Activated naive CD4-positive, alpha-beta T cell treated with Interleukin-2 at 50 U/mL for 16 hours (primary cell): ENCODE data around the gene SUPT3H.
"Not testable (repeated sequence)": the region's sequence is repeated elsewhere in the genome, so short reads cannot be mapped to it uniquely, and the experiment has no call there.

Experiments used
- DNase-seq: peaks from one replicate; pipeline ENCODE4 v3.0.0-alpha.2; 2020

Gene SUPT3H

DNA sequence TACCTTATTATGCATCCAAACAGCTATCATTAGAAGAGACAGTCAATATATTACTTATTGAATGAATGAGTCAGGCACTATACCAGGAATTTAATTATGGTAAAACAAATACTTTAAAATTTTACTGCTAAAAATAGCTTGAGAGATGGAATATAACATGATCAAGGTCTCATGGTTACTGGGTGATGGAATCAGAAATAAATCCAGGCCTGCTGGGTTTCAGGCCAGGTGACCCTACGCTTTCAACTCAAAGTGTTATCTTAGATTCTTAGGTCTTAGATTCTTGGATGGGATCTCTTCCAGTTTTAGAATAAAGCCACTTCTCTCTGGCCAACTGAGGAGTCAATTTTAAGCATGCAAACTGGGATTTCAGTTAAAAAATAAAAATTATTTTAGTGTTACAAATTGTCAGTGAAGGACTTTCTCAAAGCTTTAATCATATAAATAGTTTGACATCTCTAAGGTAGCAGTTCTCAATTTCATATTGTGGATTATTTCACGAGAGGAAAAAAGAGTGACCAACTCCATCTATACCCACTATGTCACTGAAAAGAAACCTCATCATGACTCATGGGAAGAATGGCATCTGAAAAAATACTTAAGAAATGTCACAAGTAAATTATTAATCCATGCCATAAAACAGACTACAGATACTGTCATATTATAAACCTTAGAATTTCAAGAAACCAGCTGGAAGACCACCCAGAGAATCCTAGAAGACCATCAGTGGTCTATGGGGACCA lies 333.1 kb downstream of the SUPT3H start:
- DNase-seq: no peak

- DNase-seq: no peak
These were observed 333.6 kb downstream of the SUPT3H start for GRCh38 chr6:45044086-45044485.

- not testable (repeated sequence) for DNase-seq
These were observed 335.1 kb downstream of the SUPT3H start for GRCh38 chr6:45042673-45043072.

GRCh38 chr6:45038226-45038625 lies 339.5 kb downstream of the SUPT3H start:
- DNase-seq: no peak

DNA sequence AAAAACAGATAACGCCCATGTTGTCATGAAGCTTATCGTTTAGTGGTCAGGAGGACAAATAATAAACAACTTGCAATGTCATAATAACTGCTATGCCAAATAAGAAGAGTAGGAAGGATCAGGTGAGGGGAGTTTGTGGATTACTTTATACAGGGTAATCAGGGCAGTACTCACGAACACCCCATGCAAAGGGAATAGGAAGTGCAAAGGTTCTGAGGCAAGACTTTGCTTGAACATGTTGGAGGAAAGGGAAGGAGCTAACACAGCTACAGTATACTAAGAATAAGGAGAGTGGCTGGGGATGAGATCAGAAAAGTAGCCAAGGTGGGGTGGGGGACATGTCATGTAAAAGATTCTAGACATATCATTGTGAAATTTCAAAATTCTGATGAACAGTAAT lies 341.6 kb downstream of the SUPT3H start:
- no peak for DNase-seq

DNA sequence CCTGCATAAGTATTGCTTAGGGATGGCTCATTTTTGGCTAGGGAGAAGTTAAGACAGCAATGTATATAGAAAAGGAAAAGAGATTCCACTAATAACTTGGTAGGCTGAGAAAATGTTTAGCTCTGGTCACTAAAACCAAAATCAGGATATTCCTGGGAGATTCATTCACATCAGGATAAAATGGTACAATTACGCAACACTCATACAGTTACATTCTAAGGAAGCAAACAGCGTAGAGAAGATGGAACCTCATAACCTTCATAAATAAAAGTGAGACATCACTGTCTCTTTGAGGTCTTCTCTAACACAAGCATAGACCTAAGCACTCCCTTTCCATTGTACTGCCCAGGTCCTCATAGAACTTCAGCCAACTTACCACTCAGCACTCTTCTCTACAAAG lies 345.3 kb downstream of the SUPT3H start:
- no peak for DNase-seq

GRCh38 chr6:45031601-45032000 lies 346.1 kb downstream of the SUPT3H start:
- no peak for DNase-seq

DNA sequence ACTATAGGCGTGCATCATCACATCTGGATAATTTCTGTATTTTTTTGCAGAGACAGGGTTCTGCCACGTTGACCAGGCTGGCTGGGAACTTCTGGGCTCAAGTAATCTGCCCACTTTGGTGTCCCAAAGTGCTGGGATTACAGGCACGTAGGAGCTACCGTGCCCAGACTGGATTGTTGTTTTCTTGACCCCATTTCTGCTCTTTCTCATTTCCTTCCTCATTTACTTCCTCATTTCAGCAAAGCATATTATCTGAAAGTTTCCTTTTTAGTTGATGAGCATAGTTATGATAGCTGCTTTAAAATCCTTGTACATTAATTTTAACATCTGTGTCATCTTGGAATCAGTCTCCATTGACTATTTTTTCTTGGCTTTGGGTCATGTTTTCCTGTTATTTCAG lies 350.6 kb downstream of the SUPT3H start:
- DNase-seq: no peak

DNA sequence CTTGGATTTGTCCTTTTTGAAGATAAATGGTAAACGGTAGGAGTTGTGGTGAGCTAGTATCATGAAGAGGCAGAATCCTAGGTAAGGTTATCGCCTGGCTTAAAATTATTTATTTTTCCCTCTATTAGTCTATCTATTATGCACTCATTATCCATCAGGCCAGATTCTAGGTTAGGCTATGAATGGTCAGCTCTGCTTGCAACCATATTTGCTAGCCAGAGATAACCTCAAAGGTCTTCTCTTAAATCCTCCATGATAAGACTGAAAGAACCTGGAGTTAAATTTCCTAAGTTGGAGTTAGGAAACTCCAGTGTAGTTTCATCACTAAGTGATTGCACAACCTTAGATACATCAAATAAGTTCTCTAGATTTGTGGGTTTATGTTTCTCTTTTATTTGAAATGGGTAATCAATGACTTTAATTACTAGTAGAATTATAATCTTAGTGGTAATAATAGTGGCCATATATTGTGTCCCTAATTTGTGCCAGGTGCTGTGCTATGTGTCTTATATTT lies 351.7 kb downstream of the SUPT3H start:
- DNase-seq: no peak

DNA sequence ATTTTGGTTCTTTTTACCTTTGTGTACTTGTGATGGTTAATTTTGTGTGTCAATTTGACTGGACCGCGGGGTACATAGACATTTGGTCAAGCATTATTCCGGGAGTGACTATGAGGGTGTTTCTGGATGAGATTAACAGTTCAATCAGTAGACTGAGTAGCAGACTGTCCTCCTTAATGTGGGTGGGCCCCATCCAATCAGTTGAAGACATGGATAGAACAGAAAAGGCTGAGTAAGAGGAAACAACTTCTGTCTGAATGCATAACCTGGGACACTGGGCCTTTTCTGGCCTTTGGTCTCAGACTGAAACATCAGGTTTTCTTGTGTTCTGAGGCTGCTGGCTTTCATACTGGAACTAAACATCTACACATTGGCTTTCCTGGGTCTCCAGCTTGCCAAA lies 353.1 kb downstream of the SUPT3H start:
- DNase-seq: no peak

- no peak for DNase-seq
These were observed 356.1 kb downstream of the SUPT3H start for GRCh38 chr6:45021676-45022075.

- DNase-seq: no peak
These were observed 365.0 kb downstream of the SUPT3H start for GRCh38 chr6:45012687-45013086.

GRCh38 chr6:45009576-45009975 lies 368.2 kb downstream of the SUPT3H start:
- DNase-seq: no peak

- DNase-seq: no peak
These were observed 370.8 kb downstream of the SUPT3H start for GRCh38 chr6:45006893-45007292.

GRCh38 chr6:45003961-45004360 lies 373.8 kb downstream of the SUPT3H start:
- no peak for DNase-seq

- no peak for DNase-seq
These were observed 374.3 kb downstream of the SUPT3H start for GRCh38 chr6:45003387-45003786.

DNA sequence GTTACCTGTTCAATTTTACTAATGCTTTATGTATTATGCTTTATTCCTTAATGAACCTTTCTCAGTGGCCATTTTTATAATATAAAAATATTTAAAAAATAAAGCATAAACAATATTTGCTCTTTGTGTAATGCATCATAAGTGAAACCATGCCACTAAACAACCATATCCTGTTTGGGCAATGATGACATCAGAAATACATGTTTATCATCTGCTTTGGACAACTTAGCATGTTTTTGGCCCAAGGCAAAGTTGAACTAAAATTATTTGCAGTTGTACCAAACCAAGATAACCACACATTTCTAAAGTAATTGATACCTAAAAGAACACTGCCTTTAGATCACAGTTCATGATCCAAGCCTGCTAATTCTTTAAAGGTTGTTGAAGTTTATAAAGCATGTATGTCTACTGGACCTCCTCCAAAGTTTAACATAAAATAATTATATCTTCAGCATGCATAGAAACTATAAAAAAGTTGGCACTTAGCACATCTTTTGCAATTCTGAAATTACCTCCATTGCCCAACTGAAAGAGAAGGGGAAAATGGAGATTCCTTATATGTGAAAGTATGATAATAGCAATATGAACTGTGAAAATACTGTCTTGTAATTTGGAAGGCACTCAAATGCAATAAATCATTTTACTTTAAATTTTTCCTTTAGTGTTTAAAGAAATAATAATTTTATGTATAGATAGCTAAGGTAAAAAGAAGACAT lies 375.2 kb downstream of the SUPT3H start:
- DNase-seq: no peak

- DNase-seq: no peak
These were observed 376.1 kb downstream of the SUPT3H start for GRCh38 chr6:45001663-45002062.

DNA sequence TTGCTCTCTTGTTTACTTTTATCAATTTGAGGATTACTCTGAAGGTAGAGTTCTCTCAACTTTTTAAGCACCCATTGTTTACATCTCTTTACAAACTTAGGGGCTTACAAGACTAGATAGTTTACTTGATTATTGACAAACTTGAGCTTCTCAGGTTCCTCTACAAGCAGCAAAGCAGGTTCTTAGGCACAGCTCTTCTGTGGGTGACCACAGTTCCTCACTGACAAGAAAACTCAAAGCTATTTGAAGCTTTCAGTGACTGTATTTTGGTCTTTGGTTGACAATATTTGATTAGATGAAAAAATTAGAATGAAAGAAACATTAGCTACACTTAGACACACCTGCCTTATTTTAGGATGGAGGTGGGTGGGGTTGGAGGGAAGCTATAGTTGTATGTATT lies 376.9 kb downstream of the SUPT3H start:
- DNase-seq: no peak

DNA sequence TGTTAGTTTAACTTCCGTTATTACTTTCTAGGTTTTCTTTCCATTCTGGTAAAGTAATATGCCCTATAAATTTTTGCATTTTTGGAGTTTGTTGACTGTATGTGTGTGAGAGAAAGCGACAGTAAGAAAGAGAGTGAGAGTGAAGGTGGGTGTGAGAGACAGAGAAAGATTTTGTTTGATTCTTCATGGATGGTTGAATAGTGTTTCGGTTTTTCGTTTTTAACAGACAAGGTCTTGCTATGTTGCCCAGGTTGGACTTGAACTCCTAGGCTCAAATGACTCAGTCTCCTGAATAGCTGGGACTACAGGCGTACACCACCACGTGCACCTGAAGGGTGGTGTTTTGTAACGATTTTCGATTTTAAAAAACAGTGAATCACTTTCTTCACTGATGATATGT lies 378.7 kb downstream of the SUPT3H start:
- DNase-seq: no peak

DNA sequence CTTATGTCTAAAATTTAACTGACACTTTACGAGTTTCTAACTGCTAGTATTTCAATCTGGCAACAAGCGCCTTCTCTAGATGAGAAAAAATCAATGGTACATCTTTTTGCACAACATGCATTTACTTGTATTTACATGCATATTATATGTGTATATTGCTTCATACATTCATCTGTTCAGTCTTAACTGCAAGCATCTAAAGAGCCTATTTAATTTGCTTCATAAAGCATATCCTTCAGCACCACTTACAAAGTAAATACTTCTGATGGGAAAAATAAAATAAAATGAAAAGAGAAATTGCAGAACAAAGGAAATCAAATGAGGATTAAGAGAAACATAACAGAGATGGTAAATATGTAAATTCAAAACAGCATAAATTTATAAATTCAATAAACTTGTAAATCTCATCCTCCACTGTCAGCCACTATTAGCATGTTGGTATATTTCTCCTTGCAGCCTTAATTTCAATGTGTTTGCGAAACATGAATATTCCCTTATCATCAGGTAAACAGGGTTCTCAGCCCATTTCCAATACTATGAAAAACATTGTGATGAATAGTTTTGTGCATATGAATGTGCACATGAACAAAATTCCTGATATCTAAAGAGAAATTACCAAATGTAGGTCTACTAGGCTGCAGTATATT lies 382.1 kb downstream of the SUPT3H start:
- DNase-seq: no peak

DNA sequence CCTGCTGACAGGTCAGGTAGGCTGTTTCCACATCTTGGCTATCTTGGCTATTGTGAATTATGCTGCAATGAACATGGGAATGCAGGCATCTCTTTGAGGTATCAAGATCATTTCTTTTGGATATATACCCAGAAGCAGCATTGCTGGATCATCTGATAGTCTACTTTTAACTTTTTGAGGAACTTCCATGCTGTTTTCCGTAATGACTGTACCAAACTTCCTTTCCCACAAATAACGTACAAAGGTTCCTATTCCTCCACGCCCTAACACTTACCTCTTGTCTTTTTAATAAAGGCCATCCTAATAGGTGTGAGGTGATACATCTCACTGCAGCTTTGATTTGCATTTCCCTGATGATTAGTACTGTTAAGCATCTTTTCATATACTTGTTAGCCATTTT lies 388.3 kb downstream of the SUPT3H start:
- no peak for DNase-seq

- no peak for DNase-seq
These were observed 392.7 kb downstream of the SUPT3H start for GRCh38 chr6:44985006-44985405.
